ENCODE data around the gene CEP164.

CEP164 gene

DNA sequence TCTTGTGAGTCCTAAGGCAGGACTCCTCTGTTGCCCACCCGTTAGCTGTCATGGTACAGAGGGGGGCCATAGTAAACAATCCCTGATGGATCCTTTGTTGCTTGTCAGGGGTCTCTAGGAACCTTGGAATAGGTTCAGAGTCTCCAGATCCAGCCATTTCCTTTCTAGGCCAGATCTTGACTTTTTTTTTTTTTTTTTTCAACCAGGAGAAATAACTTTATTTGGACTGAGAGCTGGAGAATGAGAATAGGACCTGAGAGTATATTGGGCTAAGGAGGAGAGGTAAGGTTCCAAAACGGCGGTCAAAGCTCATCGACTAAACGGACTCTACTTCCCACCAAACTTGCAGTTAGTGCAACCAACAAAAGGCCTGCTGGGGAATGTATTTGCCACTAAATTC is 7.7 kb downstream of the CEP164 start:
- H3K27me3 ChIP-seq (ENCODE audit: low read depth, low read length), result no peaks in the 10 kb centered on the region
- TF ChIP-seq, protein P1, sequence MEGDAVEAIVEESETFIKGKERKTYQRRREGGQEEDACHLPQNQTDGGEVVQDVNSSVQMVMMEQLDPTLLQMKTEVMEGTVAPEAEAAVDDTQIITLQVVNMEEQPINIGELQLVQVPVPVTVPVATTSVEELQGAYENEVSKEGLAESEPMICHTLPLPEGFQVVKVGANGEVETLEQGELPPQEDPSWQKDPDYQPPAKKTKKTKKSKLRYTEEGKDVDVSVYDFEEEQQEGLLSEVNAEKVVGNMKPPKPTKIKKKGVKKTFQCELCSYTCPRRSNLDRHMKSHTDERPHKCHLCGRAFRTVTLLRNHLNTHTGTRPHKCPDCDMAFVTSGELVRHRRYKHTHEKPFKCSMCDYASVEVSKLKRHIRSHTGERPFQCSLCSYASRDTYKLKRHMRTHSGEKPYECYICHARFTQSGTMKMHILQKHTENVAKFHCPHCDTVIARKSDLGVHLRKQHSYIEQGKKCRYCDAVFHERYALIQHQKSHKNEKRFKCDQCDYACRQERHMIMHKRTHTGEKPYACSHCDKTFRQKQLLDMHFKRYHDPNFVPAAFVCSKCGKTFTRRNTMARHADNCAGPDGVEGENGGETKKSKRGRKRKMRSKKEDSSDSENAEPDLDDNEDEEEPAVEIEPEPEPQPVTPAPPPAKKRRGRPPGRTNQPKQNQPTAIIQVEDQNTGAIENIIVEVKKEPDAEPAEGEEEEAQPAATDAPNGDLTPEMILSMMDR (IDR thresholded peaks at IDR 0.05; ENCODE audit: low read depth, low read length), result no peak
- no peak for TF ChIP-seq EZH2phosphoT487 (IDR thresholded peaks at IDR 0.05; ENCODE audit: low read depth)
- H3K9me3 ChIP-seq (ENCODE audit: insufficient read depth, low read length), result no peaks in the 10 kb centered on the region
- H3K4me2 ChIP-seq (ENCODE audit: low read length), result no peak overlapping the region
- H3K9ac ChIP-seq (ENCODE audit: low read length), result no peak overlapping the region
- H3K4me1 ChIP-seq (ENCODE audit: low read length), result no peaks in the 10 kb centered on the region
- no peak overlapping the region for H2AFZ ChIP-seq (ENCODE audit: low read depth, low read length)
- H3K27ac ChIP-seq (ENCODE audit: low read length), result no peak overlapping the region
- no peak overlapping the region for H3K4me3 ChIP-seq (ENCODE audit: low read length)
- no peaks in the 10 kb centered on the region for H4K20me1 ChIP-seq (ENCODE audit: insufficient read depth, low read length)
- peaks cover 8% of the 10 kb centered on the region for H3K36me3 ChIP-seq (replicated peaks; ENCODE audit: low read depth, low read length)
- H3K79me2 ChIP-seq (ENCODE audit: low read length), result no peaks in the 10 kb centered on the region

DNA sequence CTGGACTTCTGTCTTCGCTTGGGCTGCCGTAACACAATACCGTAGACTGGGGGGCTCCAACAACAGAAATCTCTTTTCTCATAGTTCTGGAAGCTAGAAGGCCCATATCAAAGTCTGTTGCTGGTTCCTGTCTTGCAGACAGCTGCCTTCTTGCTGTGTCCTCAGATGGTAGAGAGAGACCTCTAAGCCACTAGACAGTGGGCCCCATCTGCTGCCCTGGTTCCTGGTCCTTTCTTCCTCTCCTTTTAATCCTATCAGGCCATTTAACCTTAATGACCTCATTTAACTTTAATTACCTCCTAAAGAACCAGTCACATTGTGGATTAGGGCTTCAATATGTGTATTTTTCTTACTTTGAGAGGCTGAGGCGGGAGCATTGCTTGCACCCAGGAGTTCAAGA is 9.4 kb downstream of the CEP164 start:
- H2AFZ ChIP-seq (ENCODE audit: low read depth, low read length), result no peak overlapping the region
- no peaks in the 10 kb centered on the region for H4K20me1 ChIP-seq (ENCODE audit: insufficient read depth, low read length)
- H3K4me3 ChIP-seq (ENCODE audit: low read length), result no peak overlapping the region
- H3K9ac ChIP-seq (ENCODE audit: low read length), result no peak overlapping the region
- H3K4me1 ChIP-seq (ENCODE audit: low read length), result no peaks in the 10 kb centered on the region
- H3K27ac ChIP-seq (ENCODE audit: low read length), result no peak overlapping the region
- H3K79me2 ChIP-seq (ENCODE audit: low read length), result no peaks in the 10 kb centered on the region
- H3K27me3 ChIP-seq (ENCODE audit: low read depth, low read length), result no peaks in the 10 kb centered on the region
- H3K36me3 ChIP-seq (replicated peaks; ENCODE audit: low read depth, low read length), result peaks cover 14% of the 10 kb centered on the region
- TF ChIP-seq EZH2phosphoT487 (IDR thresholded peaks at IDR 0.05; ENCODE audit: low read depth), result no peak
- TF ChIP-seq, protein P1 (IDR thresholded peaks at IDR 0.05; ENCODE audit: low read depth, low read length), result no peak
- no peak overlapping the region for H3K4me2 ChIP-seq (ENCODE audit: low read length)
- H3K9me3 ChIP-seq (ENCODE audit: insufficient read depth, low read length), result no peaks in the 10 kb centered on the region

DNA sequence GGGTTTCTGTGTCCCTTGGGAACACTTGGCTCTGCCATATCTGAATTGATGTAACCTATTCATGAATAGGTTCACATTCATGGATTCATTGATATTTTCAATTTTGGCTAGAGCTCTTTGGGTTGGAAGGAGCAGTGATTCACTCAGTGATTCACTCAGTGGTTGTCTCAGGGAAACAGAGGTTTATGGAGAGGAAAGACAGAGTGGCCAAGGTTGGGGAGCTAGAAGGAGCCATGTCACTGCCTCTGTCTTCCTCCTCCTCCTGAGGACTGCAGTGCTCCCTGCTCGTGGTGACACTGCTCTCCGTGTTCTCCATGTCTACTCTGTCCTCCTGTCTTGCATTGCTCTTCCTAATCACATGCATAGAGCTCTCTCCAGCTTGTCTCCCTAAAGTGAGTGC is 17.4 kb downstream of the CEP164 start:
- no peak overlapping the region for H3K27ac ChIP-seq (ENCODE audit: low read length)
- H3K9me3 ChIP-seq (ENCODE audit: insufficient read depth, low read length), result no peaks in the 10 kb centered on the region
- no peak overlapping the region for H2AFZ ChIP-seq (ENCODE audit: low read depth, low read length)
- no peaks in the 10 kb centered on the region for H3K4me1 ChIP-seq (ENCODE audit: low read length)
- no peaks in the 10 kb centered on the region for H3K79me2 ChIP-seq (ENCODE audit: low read length)
- no peaks in the 10 kb centered on the region for H3K27me3 ChIP-seq (ENCODE audit: low read depth, low read length)
- no peak overlapping the region for H3K4me3 ChIP-seq (ENCODE audit: low read length)
- no peaks in the 10 kb centered on the region for H4K20me1 ChIP-seq (ENCODE audit: insufficient read depth, low read length)
- TF ChIP-seq, protein P1 (IDR thresholded peaks at IDR 0.05; ENCODE audit: low read depth, low read length), result no peak
- no peak for TF ChIP-seq EZH2phosphoT487 (IDR thresholded peaks at IDR 0.05; ENCODE audit: low read depth)
- no peak overlapping the region for H3K4me2 ChIP-seq (ENCODE audit: low read length)
- H3K36me3 ChIP-seq (replicated peaks; ENCODE audit: low read depth, low read length), result peaks cover 15% of the 10 kb centered on the region
- no peak overlapping the region for H3K9ac ChIP-seq (ENCODE audit: low read length)

DNA sequence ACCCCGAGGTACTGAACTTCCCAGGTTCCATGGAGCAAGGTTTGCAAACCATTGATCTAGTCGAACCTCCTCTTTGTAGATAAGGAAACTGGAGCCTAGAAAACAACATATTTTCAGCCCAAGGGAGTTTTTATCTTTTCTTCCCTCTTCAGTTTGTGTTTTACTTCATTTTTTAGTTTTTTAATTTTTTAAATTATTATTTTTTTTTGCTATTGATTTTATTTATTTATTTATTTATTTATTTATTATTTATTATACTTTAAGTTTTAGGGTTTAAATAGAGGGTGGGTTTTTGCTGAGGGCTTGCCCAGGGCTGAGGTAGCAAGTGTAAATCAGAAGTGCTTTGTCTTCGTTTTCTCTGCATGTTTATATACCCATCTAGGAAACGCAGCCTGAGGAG is 26.9 kb downstream of the CEP164 start:
- Histone ChIP-seq H3K4me2 (ENCODE audit: low read length) (no peak overlapping the region), H4K20me1 (ENCODE audit: insufficient read depth, low read length) (no peaks in the 10 kb centered on the region), H3K4me3 (ENCODE audit: low read length) (no peak overlapping the region), H3K27me3 (ENCODE audit: low read depth, low read length) (no peaks in the 10 kb centered on the region), H3K9me3 (ENCODE audit: insufficient read depth, low read length) (no peaks in the 10 kb centered on the region), H2AFZ (ENCODE audit: low read depth, low read length) (no peak overlapping the region), H3K9ac (ENCODE audit: low read length) (no peak overlapping the region), H3K79me2 (ENCODE audit: low read length) (no peaks in the 10 kb centered on the region), H3K36me3 (replicated peaks; ENCODE audit: low read depth, low read length) (peaks cover 22% of the 10 kb centered on the region), H3K4me1 (ENCODE audit: low read length) (no peaks in the 10 kb centered on the region), H3K27ac (ENCODE audit: low read length) (no peak overlapping the region)
- TF ChIP-seq, protein P1 (IDR thresholded peaks at IDR 0.05; ENCODE audit: low read depth, low read length), result no peak
- TF ChIP-seq EZH2phosphoT487 (IDR thresholded peaks at IDR 0.05; ENCODE audit: low read depth), result no peak

Measured in OCI-LY3 (cell line).